SK-N-SH treated with all-trans-retinoic acid at 6 μM for 48 hours (cell line): ENCODE data around the gene HS6ST3.

Source experiments
- ATAC-seq: fragments of 200-7000 bp; cut with Tn5 transposase; 3 replicates; pipeline ENCODE4 v1.9.1; 2020; ENCODE audit warnings: mild to moderate bottlenecking, moderate library complexity
- ARNTL ChIP-seq: fragments of 450-650 bp; formaldehyde crosslinking; IDR thresholded peaks from 2 replicates; pipeline ENCODE4 v1.5.0; 2020; ENCODE audit warnings: low read depth, mild to moderate bottlenecking, moderate library complexity, borderline replicate concordance
- BACH2 ChIP-seq: fragments of 250-450 bp; sonication (Bioruptor Pico); IDR thresholded peaks from 2 replicates; pipeline ENCODE4 v1.9.0; 2021; ENCODE audit warnings: mild to moderate bottlenecking, borderline replicate concordance
- CREB5 ChIP-seq: fragments of 250-450 bp; sonication (Bioruptor Pico); IDR thresholded peaks from 2 replicates; pipeline ENCODE4 v1.5.1; 2020; ENCODE audit warnings: low read depth, mild to moderate bottlenecking, moderate library complexity
- CSDC2 ChIP-seq: fragments of 250-450 bp; sonication (Bioruptor Pico); IDR thresholded peaks from 2 replicates; pipeline ENCODE4 v1.5.0; 2020; ENCODE audit warnings: mild to moderate bottlenecking, moderate library complexity
- CSRNP3 ChIP-seq: fragments of 250-450 bp; sonication (Bioruptor Pico); IDR thresholded peaks from 2 replicates; pipeline ENCODE4 v1.5.1; 2021; ENCODE audit warnings: mild to moderate bottlenecking, moderate library complexity
- ESRRG ChIP-seq: fragments of 250-450 bp; sonication (Bioruptor Pico); IDR thresholded peaks from 2 replicates; pipeline ENCODE4 v1.6.1; 2021; ENCODE audit warnings: mild to moderate bottlenecking
- GLIS3 ChIP-seq: fragments of 250-450 bp; sonication (Bioruptor Pico); IDR thresholded peaks from 2 replicates; pipeline ENCODE4 v1.5.0; 2020; ENCODE audit warnings: mild to moderate bottlenecking, moderate library complexity
- ISL1 ChIP-seq: fragments of 250-450 bp; sonication (Bioruptor Pico); IDR thresholded peaks from 2 replicates; pipeline ENCODE4 v2.1.2; 2022; ENCODE audit warnings: mild to moderate bottlenecking, moderate library complexity
- OSR1 ChIP-seq: fragments of 250-450 bp; sonication (Bioruptor Pico); IDR thresholded peaks from 2 replicates; pipeline ENCODE4 v1.8.0; 2022; ENCODE audit warnings: moderate library complexity, mild to moderate bottlenecking, inconsistent platforms
- PATZ1 ChIP-seq: fragments of 250-450 bp; sonication (Bioruptor Pico); IDR thresholded peaks from 2 replicates; pipeline ENCODE4 v1.8.0; 2020; ENCODE audit warnings: mild to moderate bottlenecking, moderate library complexity, borderline replicate concordance
- POU6F1 ChIP-seq: fragments of 250-450 bp; sonication (Bioruptor Pico); IDR thresholded peaks from 2 replicates; pipeline ENCODE4 v1.8.0; 2021; ENCODE audit warnings: low read depth, mild to moderate bottlenecking, moderate library complexity, borderline replicate concordance
- PPARA ChIP-seq: fragments of 250-450 bp; sonication (Bioruptor Pico); IDR thresholded peaks from 2 replicates; pipeline ENCODE4 v1.5.0; 2020; ENCODE audit warnings: mild to moderate bottlenecking, borderline replicate concordance
- RARB ChIP-seq: fragments of 250-450 bp; sonication (Bioruptor Pico); IDR thresholded peaks from 2 replicates; pipeline ENCODE4 v1.8.0; 2021; ENCODE audit warnings: mild to moderate bottlenecking, moderate library complexity
- SNAI2 ChIP-seq: fragments of 250-450 bp; sonication (Bioruptor Pico); IDR thresholded peaks from 2 replicates; pipeline ENCODE4 v1.5.0; 2020; ENCODE audit warnings: mild to moderate bottlenecking, moderate library complexity
- TCF4 ChIP-seq: fragments of 250-450 bp; sonication (Bioruptor Pico); IDR thresholded peaks from 2 replicates; pipeline ENCODE4 v1.8.0; 2021; ENCODE audit warnings: mild to moderate bottlenecking, moderate library complexity, borderline replicate concordance
- TOX ChIP-seq: fragments of 250-450 bp; sonication (Bioruptor Pico); IDR thresholded peaks from 2 replicates; pipeline ENCODE4 v1.8.0; 2021; ENCODE audit warnings: mild to moderate bottlenecking, moderate library complexity, borderline replicate concordance
- TSHZ2 ChIP-seq: fragments of 250-450 bp; sonication (Bioruptor Pico); IDR thresholded peaks from 2 replicates; pipeline ENCODE4 v1.5.0; 2020; ENCODE audit warnings: mild to moderate bottlenecking, moderate library complexity
- ZC3H10 ChIP-seq: fragments of 250-450 bp; sonication (Bioruptor Pico); IDR thresholded peaks from 2 replicates; pipeline ENCODE4 v1.5.1; 2021; ENCODE audit warnings: mild to moderate bottlenecking, moderate library complexity
- ZFP3 ChIP-seq: fragments of 250-450 bp; sonication (Bioruptor Pico); IDR thresholded peaks from 2 replicates; pipeline ENCODE4 v1.5.0; 2020; ENCODE audit warnings: mild to moderate bottlenecking, moderate library complexity
- ZFP30 ChIP-seq: fragments of 450-650 bp; formaldehyde crosslinking; IDR thresholded peaks from 2 replicates; pipeline ENCODE4 v1.5.0; 2022; ENCODE audit warnings: mild to moderate bottlenecking, moderate library complexity
- ZNF565 ChIP-seq: fragments of 450-650 bp; formaldehyde crosslinking; conservative IDR thresholded peaks from 2 replicates; pipeline ENCODE4 v1.5.0; 2020; ENCODE audit warnings: low read depth, mild to moderate bottlenecking, moderate library complexity
- ZNF70 ChIP-seq: fragments of 450-650 bp; formaldehyde crosslinking; IDR thresholded peaks from 2 replicates; pipeline ENCODE4 v1.5.0; 2020; ENCODE audit warnings: mild to moderate bottlenecking, moderate library complexity
- ZNF8 ChIP-seq: fragments of 450-650 bp; formaldehyde crosslinking; IDR thresholded peaks from 2 replicates; pipeline ENCODE4 v1.5.0; 2020; ENCODE audit warnings: mild to moderate bottlenecking, moderate library complexity

HS6ST3 gene

GRCh38 chr13:96454466-96454865 lies 364.6 kb downstream of the HS6ST3 start:
- TF ChIP-seq BACH2 (CRISPR knock-in tag) (no peak), TCF4 (CRISPR knock-in tag) (no peak), CREB5 (CRISPR knock-in tag) (no peak), RARB (no peak), ZNF70 (no peak), ZC3H10 (CRISPR knock-in tag) (no peak), ARNTL (no peak), OSR1 (CRISPR knock-in tag) (no peak), ISL1 (no peak), ZNF565 (no peak)
- no peak for ATAC-seq

GRCh38 chr13:96460609-96461008 lies 370.7 kb downstream of the HS6ST3 start:
- TF ChIP-seq POU6F1, result no peak
- TF ChIP-seq ZNF70, result no peak
- TF ChIP-seq SNAI2 (CRISPR knock-in tag), result no peak
- TF ChIP-seq PPARA (CRISPR knock-in tag), result no peak
- TF ChIP-seq ZFP30 (CRISPR knock-in tag), result no peak
- TF ChIP-seq RARB, result no peak
- TF ChIP-seq CSDC2 (CRISPR knock-in tag), result no peak
- TF ChIP-seq PATZ1, result no peak
- no peak for TF ChIP-seq ZNF565
- no peak for TF ChIP-seq TCF4 (CRISPR knock-in tag)
- TF ChIP-seq TOX (CRISPR knock-in tag), result no peak
- no peak for TF ChIP-seq ZNF8 (CRISPR knock-in tag)
- TF ChIP-seq CSRNP3, result no peak
- TF ChIP-seq GLIS3, result no peak
- no peak for TF ChIP-seq ARNTL
- no peak for TF ChIP-seq ZFP3
- no peak for TF ChIP-seq ESRRG (CRISPR knock-in tag)
- TF ChIP-seq BACH2 (CRISPR knock-in tag), result no peak
- ATAC-seq, result no peak

- TF ChIP-seq PPARA (CRISPR knock-in tag) (no peak), ZC3H10 (CRISPR knock-in tag) (no peak), OSR1 (CRISPR knock-in tag) (no peak), SNAI2 (CRISPR knock-in tag) (no peak), ESRRG (CRISPR knock-in tag) (no peak), TOX (CRISPR knock-in tag) (no peak), ZNF8 (CRISPR knock-in tag) (no peak), ARNTL (no peak), RARB (no peak), ZFP30 (CRISPR knock-in tag) (no peak), TSHZ2 (CRISPR knock-in tag) (no peak), ZNF70 (no peak), TCF4 (CRISPR knock-in tag) (no peak)
- no peak for ATAC-seq
Observed at GRCh38 chr13:96473526-96474180, 383.7 kb downstream of the HS6ST3 start.
